ENCODE measurements around the gene ITGA2B. TPM values are rescaled to one million over a fixed set of nuclear protein-coding genes. Genes with fewer than 3 reads are reported as not detected.

ITGA2B gene
- total and polyA plus RNA-seq, 2 of the 13 experiments (the other 11 are each of a cell fraction or from before 2014, with no cell fraction given), result 0.38 to 1.1 TPM

- TF ChIP-seq MAFG (CRISPR knock-in tag; IDR thresholded peaks at IDR 0.05), result peak; percentile 64; the same call in 1 of the 2 replicates
- TF ChIP-seq ZNF670 (CRISPR knock-in tag; IDR thresholded peaks at IDR 0.05; ENCODE audit: borderline replicate concordance), result no peak
- TF ChIP-seq NRL (CRISPR knock-in tag; IDR thresholded peaks at IDR 0.05; ENCODE audit: borderline replicate concordance), result peak; percentile 70; the same call in 1 of the 2 replicates
- peak; percentile 75; the same call in 1 of the 2 replicates for TF ChIP-seq ZNF607 (CRISPR knock-in tag; IDR thresholded peaks at IDR 0.05; ENCODE audit: borderline replicate concordance)
- peak; percentile 58; the same call in 1 of the 2 replicates for TF ChIP-seq ZNF891 (CRISPR knock-in tag; IDR thresholded peaks at IDR 0.05)
- peak; percentile 47; the same call in 1 of the 2 replicates for TF ChIP-seq SP2 (CRISPR knock-in tag; IDR thresholded peaks at IDR 0.05)
- no peak for TF ChIP-seq STAG1 (CRISPR knock-in tag; IDR thresholded peaks at IDR 0.05)
- TF ChIP-seq RFXAP (CRISPR knock-in tag; IDR thresholded peaks at IDR 0.05; ENCODE audit: borderline replicate concordance), result 0 out of 2 replicates have a peak, but pooled peaks have one; percentile 5
- no peak for TF ChIP-seq PHF21A (CRISPR knock-in tag; IDR thresholded peaks at IDR 0.05)
- TF ChIP-seq ZNF564 (CRISPR knock-in tag; IDR thresholded peaks at IDR 0.05), result peak; percentile 55
- TF ChIP-seq, protein P1, sequence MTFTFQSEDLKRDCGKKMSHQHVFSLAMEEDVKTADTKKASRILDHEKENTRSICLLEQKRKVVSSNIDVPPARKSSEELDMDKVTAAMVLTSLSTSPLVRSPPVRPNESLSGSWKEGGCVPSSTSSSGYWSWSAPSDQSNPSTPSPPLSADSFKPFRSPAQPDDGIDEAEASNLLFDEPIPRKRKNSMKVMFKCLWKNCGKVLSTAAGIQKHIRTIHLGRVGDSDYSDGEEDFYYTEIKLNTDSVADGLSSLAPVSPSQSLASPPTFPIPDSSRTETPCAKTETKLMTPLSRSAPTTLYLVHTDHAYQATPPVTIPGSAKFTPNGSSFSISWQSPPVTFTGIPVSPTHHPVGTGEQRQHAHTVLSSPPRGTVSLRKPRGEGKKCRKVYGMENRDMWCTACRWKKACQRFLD (CRISPR knock-in tag; IDR thresholded peaks at IDR 0.05; ENCODE audit: borderline replicate concordance), result no peak
- TF ChIP-seq PRPF4 (IDR thresholded peaks at IDR 0.05; ENCODE audit: low read depth, low read length, poor library complexity, severe bottlenecking), result no peak
- TF ChIP-seq KDM4B (CRISPR knock-in tag; IDR thresholded peaks at IDR 0.05), result peak; percentile 74; the same call in 1 of the 2 replicates
- TF ChIP-seq KDM5A (IDR thresholded peaks at IDR 0.05; ENCODE audit: borderline replicate concordance, low read length), result no peak
- TF ChIP-seq ZNF720 (CRISPR knock-in tag; IDR thresholded peaks at IDR 0.05), result no peak
- no peak for TF ChIP-seq ARID2 (CRISPR knock-in tag; IDR thresholded peaks at IDR 0.05; ENCODE audit: borderline replicate concordance)
- TF ChIP-seq ZNF574 (CRISPR knock-in tag; IDR thresholded peaks at IDR 0.05), result no peak; the same call in 1 of the 2 replicates
- TF ChIP-seq, protein P2, sequence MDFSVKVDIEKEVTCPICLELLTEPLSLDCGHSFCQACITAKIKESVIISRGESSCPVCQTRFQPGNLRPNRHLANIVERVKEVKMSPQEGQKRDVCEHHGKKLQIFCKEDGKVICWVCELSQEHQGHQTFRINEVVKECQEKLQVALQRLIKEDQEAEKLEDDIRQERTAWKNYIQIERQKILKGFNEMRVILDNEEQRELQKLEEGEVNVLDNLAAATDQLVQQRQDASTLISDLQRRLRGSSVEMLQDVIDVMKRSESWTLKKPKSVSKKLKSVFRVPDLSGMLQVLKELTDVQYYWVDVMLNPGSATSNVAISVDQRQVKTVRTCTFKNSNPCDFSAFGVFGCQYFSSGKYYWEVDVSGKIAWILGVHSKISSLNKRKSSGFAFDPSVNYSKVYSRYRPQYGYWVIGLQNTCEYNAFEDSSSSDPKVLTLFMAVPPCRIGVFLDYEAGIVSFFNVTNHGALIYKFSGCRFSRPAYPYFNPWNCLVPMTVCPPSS (IDR thresholded peaks at IDR 0.05), result no peak
- no peak for TF ChIP-seq YY1 (IDR thresholded peaks at IDR 0.05; ENCODE audit: insufficient read depth, insufficient replicate concordance, low read depth, low read length)
- no peak for TF ChIP-seq BRCA1 (CRISPR knock-in tag; IDR thresholded peaks at IDR 0.05)
Observed at GRCh38 chr17:44324092-44324570, 65.3 kb downstream of the ITGA2B start (continued).
